H9 (cell line): ENCODE measurements around the gene ZBTB20. TPM values are rescaled to one million over a fixed set of nuclear protein-coding genes. Genes with fewer than 3 reads are reported as not detected.

Experiments used
- DNase-seq: peaks from one replicate; pipeline ENCODE4 v3.0.0-alpha.2; 2017
- H2AFZ ChIP-seq: one replicate; pipeline ENCODE4 v1.6.1; 2013; ENCODE audit warnings: mild to moderate bottlenecking, low read length, control low read depth, moderate library complexity
- H2AK5ac ChIP-seq: 2 replicates; pipeline ENCODE4 v1.6.1; 2013; ENCODE audit warnings: low read length, control low read depth, mixed read lengths; ENCODE audit not compliant: insufficient read length
- H2BK120ac ChIP-seq: one replicate; pipeline ENCODE4 v1.6.1; 2013; ENCODE audit warnings: low read depth, mild to moderate bottlenecking, low read length, control low read depth, inconsistent platforms; ENCODE audit not compliant: poor library complexity, severe bottlenecking
- H2BK12ac ChIP-seq: 2 replicates; pipeline ENCODE4 v1.6.1; 2013; ENCODE audit warnings: low read length, control low read depth, mixed read lengths, low read depth; ENCODE audit not compliant: insufficient read length
- H2BK15ac ChIP-seq: 2 replicates; pipeline ENCODE4 v1.6.1; 2013; ENCODE audit warnings: low read depth, low read length, control low read depth
- H2BK20ac ChIP-seq: one replicate; pipeline ENCODE4 v1.6.1; 2013; ENCODE audit warnings: low read depth, mild to moderate bottlenecking, low read length, control low read depth, inconsistent platforms; ENCODE audit not compliant: poor library complexity, severe bottlenecking
- H2BK5ac ChIP-seq: 2 replicates; pipeline ENCODE4 v1.6.1; 2013; ENCODE audit warnings: low read length, control low read depth, mixed read lengths; ENCODE audit not compliant: insufficient read length
- H3K14ac ChIP-seq: 2 replicates; pipeline ENCODE4 v1.6.1; 2013; ENCODE audit warnings: low read length, control low read depth; ENCODE audit not compliant: insufficient read depth
- H3K18ac ChIP-seq: 2 replicates; pipeline ENCODE4 v1.6.1; 2013; ENCODE audit warnings: low read depth, mild to moderate bottlenecking, mixed read lengths, low read length, control low read depth; ENCODE audit not compliant: insufficient read length
- H3K23ac ChIP-seq: 2 replicates; pipeline ENCODE4 v1.6.1; 2013; ENCODE audit warnings: low read length, control low read depth, mixed read lengths, low read depth; ENCODE audit not compliant: insufficient read length
- H3K23me2 ChIP-seq: 2 replicates; pipeline ENCODE4 v1.6.1; 2013; ENCODE audit warnings: low read depth, mild to moderate bottlenecking, mixed read lengths, low read length, control low read depth; ENCODE audit not compliant: insufficient read length, poor library complexity, severe bottlenecking
- H3K27ac ChIP-seq: 2 replicates; pipeline ENCODE4 v1.5.1; 2013; ENCODE audit warnings: low read length, control low read depth, mixed read lengths, low read depth; ENCODE audit not compliant: insufficient read length
- H3K27me3 ChIP-seq: 2 replicates; pipeline ENCODE4 v1.6.1; 2013; ENCODE audit warnings: low read length, control low read depth, inconsistent platforms; ENCODE audit not compliant: insufficient read depth
- H3K4ac ChIP-seq: 2 replicates; pipeline ENCODE4 v1.6.1; 2013; ENCODE audit warnings: low read depth, mild to moderate bottlenecking, control low read depth, inconsistent platforms, low read length, moderate library complexity
- H3K4me1 ChIP-seq: 2 replicates; pipeline ENCODE4 v1.6.1; 2013; ENCODE audit warnings: low read length, control low read depth, inconsistent platforms; ENCODE audit not compliant: insufficient read depth
- H3K4me2 ChIP-seq: 2 replicates; pipeline ENCODE4 v1.6.1; 2013; ENCODE audit warnings: low read length, control low read depth, mixed read lengths; ENCODE audit not compliant: insufficient read length, insufficient read depth
- H3K56ac ChIP-seq: 2 replicates; pipeline ENCODE4 v1.6.1; 2013; ENCODE audit warnings: low read depth, mild to moderate bottlenecking, mixed read lengths, low read length, control low read depth; ENCODE audit not compliant: insufficient read length
- H3K79me1 ChIP-seq: 2 replicates; pipeline ENCODE4 v1.6.1; 2013; ENCODE audit warnings: low read depth, mild to moderate bottlenecking, moderate library complexity, low read length, control low read depth, inconsistent platforms; ENCODE audit not compliant: insufficient read depth, poor library complexity, severe bottlenecking
- H3K79me2 ChIP-seq: 2 replicates; pipeline ENCODE4 v1.6.1; 2013; ENCODE audit warnings: low read length, control low read depth, inconsistent platforms; ENCODE audit not compliant: insufficient read depth
- H3K9ac ChIP-seq: 2 replicates; pipeline ENCODE4 v1.6.1; 2013; ENCODE audit warnings: low read length, control low read depth, mixed read lengths; ENCODE audit not compliant: insufficient read length; ENCODE audit errors: extremely low read depth
- H3K9me3 ChIP-seq: one replicate; pipeline ENCODE4 v1.6.1; 2013; ENCODE audit warnings: low read depth, low read length, inconsistent platforms; ENCODE audit not compliant: control insufficient read depth
- H3T11ph ChIP-seq: one replicate; pipeline ENCODE4 v1.6.1; 2013; ENCODE audit warnings: mild to moderate bottlenecking, low read length, control low read depth, inconsistent platforms
- H4K20me1 ChIP-seq: one replicate; pipeline ENCODE4 v1.6.1; 2013; ENCODE audit not compliant: control insufficient read depth, insufficient read length, insufficient read depth
- H4K5ac ChIP-seq: 2 replicates; pipeline ENCODE4 v1.6.1; 2013; ENCODE audit warnings: low read depth, mild to moderate bottlenecking, mixed read lengths, low read length, control low read depth; ENCODE audit not compliant: insufficient read length
- H4K8ac ChIP-seq: replicated peaks from 2 replicates; pipeline ENCODE4 v1.6.1; 2013; ENCODE audit warnings: low read length, control low read depth, mixed read lengths, low read depth; ENCODE audit not compliant: insufficient read length
- H4K91ac ChIP-seq: 2 replicates; pipeline ENCODE4 v1.6.1; 2013; ENCODE audit warnings: low read depth, mild to moderate bottlenecking, moderate library complexity, mixed read lengths, low read length, control low read depth; ENCODE audit not compliant: insufficient read length
- H3K27ac Mint-ChIP-seq, 3 experiments: 2 replicates in 2 of 3; 3 replicates in 1 of 3; pipeline ENCODE4 v1.8.0; 2020 to 2021; ENCODE audit warnings: mixed read lengths in 3 of 3, mild to moderate bottlenecking in 1 of 3, moderate library complexity in 1 of 3
- H3K27me3 Mint-ChIP-seq: 2 replicates; pipeline ENCODE4 v1.8.0; 2021; ENCODE audit warnings: low read depth, mild to moderate bottlenecking, moderate library complexity, mixed read lengths
- H3K36me3 Mint-ChIP-seq, 3 experiments: 2 replicates in 2 of 3; 3 replicates in 1 of 3; pipeline ENCODE4 v1.8.0; 2020 to 2021; ENCODE audit warnings: low read depth in 3 of 3, mixed read lengths in 3 of 3; ENCODE audit not compliant: insufficient read depth in 1 of 3
- H3K4me1 Mint-ChIP-seq, 2 experiments: 2 replicates each; pipeline ENCODE4 v1.8.0; 2020; ENCODE audit warnings: mixed read lengths in 2 of 2
- H3K4me3 Mint-ChIP-seq, 2 experiments: 2 replicates in 1 of 2; 3 replicates in 1 of 2; pipeline ENCODE4 v1.8.0; 2020 to 2021; ENCODE audit warnings: mild to moderate bottlenecking in 2 of 2, mixed read lengths in 2 of 2, moderate library complexity in 1 of 2
- H3K9me3 Mint-ChIP-seq, 2 experiments: 2 replicates in 1 of 2; 3 replicates in 1 of 2; pipeline ENCODE4 v1.8.0; 2020; ENCODE audit warnings: mild to moderate bottlenecking in 2 of 2, mixed read lengths in 2 of 2, moderate library complexity in 1 of 2
- WGBS: extraction: QIAGEN DNeasy Blood & Tissue Kit; methylation state at CpG from one replicate; pipeline ENCODE4 v1.1.7; 2013; ENCODE audit warnings: missing lambda C conversion rate, low lambda C conversion rate, mixed read lengths; ENCODE audit not compliant: insufficient read length; ENCODE audit errors: extremely low coverage; 5-methylcytosine and 5-hydroxymethylcytosine counted together
- total RNA-seq: library from RNA; stranded (reverse); gene quantifications from 2 replicates; pipeline ENCODE4 v1.2.1, GENCODE V29; 2021
- TF ChIP-seq, protein P1 (sequence below): fragments of 200-600 bp; sonication (generic); conservative IDR thresholded peaks from 3 replicates; pipeline ENCODE4 v1.8.0; 2021; ENCODE audit warnings: antibody characterized with exemption, mild to moderate bottlenecking

Gene ZBTB20
- total RNA-seq, 1 experiment from 2014 or later, result 0.70 TPM

DNA sequence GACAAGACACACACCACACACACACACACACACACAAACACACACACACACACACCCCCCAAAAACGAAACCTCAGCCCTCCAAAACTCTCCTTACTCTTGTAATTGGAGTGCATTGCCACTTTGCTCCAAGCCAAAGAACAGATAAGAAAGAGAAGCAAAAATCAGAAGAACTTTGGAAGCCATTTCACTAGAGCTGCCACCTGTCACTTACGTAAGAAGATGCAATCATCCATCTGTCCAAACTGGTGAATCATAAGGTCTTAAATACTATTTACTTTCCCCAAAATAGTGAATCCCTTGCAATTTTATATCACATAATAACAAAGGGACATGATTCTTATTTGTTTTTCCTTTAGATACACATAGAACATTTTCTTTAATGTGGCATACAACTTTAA, 285.4 kb downstream of the ZBTB20 start:
- Histone ChIP-seq H3T11ph (no peak overlapping the region), H4K8ac (no peak overlapping the region), H4K20me1 (no peaks in the 10 kb centered on the region), H4K5ac (no peak overlapping the region), H3K56ac (no peak overlapping the region), H3K23ac (no peak overlapping the region), H2BK15ac (no peak overlapping the region), H3K27ac (no peak overlapping the region), H3K14ac (no peak overlapping the region), H2BK12ac (no peak overlapping the region), H3K9me3 (no peaks in the 10 kb centered on the region), H2BK20ac (no peak overlapping the region), H3K18ac (no peak overlapping the region), H2BK120ac (no peak overlapping the region), H3K79me1 (no peaks in the 10 kb centered on the region), H3K23me2 (no peaks in the 10 kb centered on the region), H2AK5ac (no peak overlapping the region), H3K4me1 (peaks cover 7% of the 10 kb centered on the region; the same call in 1 of the 2 replicates), H2AFZ (no peak overlapping the region), H3K27me3 (no peaks in the 10 kb centered on the region), H3K4ac (no peak overlapping the region), H3K79me2 (no peaks in the 10 kb centered on the region), H4K91ac (no peak overlapping the region), H3K4me2 (no peak overlapping the region), H2BK5ac (no peak overlapping the region), H3K9ac (no peak overlapping the region)
- no peak overlapping the region for H3K4me3 Mint-ChIP-seq
- no peaks in the 10 kb centered on the region for H3K36me3 Mint-ChIP-seq
- TF ChIP-seq, protein P1, sequence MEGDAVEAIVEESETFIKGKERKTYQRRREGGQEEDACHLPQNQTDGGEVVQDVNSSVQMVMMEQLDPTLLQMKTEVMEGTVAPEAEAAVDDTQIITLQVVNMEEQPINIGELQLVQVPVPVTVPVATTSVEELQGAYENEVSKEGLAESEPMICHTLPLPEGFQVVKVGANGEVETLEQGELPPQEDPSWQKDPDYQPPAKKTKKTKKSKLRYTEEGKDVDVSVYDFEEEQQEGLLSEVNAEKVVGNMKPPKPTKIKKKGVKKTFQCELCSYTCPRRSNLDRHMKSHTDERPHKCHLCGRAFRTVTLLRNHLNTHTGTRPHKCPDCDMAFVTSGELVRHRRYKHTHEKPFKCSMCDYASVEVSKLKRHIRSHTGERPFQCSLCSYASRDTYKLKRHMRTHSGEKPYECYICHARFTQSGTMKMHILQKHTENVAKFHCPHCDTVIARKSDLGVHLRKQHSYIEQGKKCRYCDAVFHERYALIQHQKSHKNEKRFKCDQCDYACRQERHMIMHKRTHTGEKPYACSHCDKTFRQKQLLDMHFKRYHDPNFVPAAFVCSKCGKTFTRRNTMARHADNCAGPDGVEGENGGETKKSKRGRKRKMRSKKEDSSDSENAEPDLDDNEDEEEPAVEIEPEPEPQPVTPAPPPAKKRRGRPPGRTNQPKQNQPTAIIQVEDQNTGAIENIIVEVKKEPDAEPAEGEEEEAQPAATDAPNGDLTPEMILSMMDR, result no peak
- H3K27ac Mint-ChIP-seq, result no peak overlapping the region
- H3K4me1 Mint-ChIP-seq, result peaks cover 18 to 26% of the 10 kb centered on the region in 2 experiments
- H3K9me3 Mint-ChIP-seq, result no peaks in the 10 kb centered on the region
- WGBS, result no CpG with 5 or more reads among the region's 2 CpGs
- no peak for DNase-seq
- H3K27me3 Mint-ChIP-seq, result no peaks in the 10 kb centered on the region
